Omental fat pad (tissue), 4 donors: ENCODE measurements around the gene SMG6. TPM values are rescaled to one million over a fixed set of nuclear protein-coding genes. Genes with fewer than 3 reads are reported as not detected.

Experiments used
- ATAC-seq: fragments of 150-250 bp; one replicate; pipeline ENCODE4 v1.9.1; 2016; ENCODE audit warnings: mild to moderate bottlenecking, moderate library complexity; ENCODE audit not compliant: low FRiP score
- DNase-seq: peaks from one replicate; pipeline ENCODE4 v3.0.0-alpha.2; 2019; ENCODE audit warnings: low spot score
- CTCF ChIP-seq, 3 donors: fragments of 450-650 bp; IDR thresholded peaks; one replicate each; pipeline ENCODE4 v1.5.1; 2016 to 2017; ENCODE audit warnings: antibody characterized with exemption in 3 of 3, mild to moderate bottlenecking in 3 of 3, moderate library complexity in 2 of 3
- total RNA-seq, 4 donors: library from RNA; depleted of rRNA; stranded (reverse); fragments of >200 nt; gene quantifications; one replicate each; pipeline ENCODE4 v1.1.0, GENCODE V29; 2016

SMG6 gene
- 10 to 100 TPM; 19.1 to 36.1 (median 25.1) TPM for total RNA-seq

GRCh38 chr17:2303204-2304188 lies at the start of gene SMG6, which contains the start of gene SRR:
SMG6 (minus strand) TSS chr17:2303785; CDS start chr17:2303720, 65 bp downstream.
SRR (plus strand) TSS chr17:2303950; CDS start chr17:2315561, 11,611 bp downstream.
- TF ChIP-seq CTCF (IDR thresholded peaks at IDR 0.05) = no peak
- DNase-seq (peak; percentile 74), ATAC-seq (peak; percentile 95)

DNA sequence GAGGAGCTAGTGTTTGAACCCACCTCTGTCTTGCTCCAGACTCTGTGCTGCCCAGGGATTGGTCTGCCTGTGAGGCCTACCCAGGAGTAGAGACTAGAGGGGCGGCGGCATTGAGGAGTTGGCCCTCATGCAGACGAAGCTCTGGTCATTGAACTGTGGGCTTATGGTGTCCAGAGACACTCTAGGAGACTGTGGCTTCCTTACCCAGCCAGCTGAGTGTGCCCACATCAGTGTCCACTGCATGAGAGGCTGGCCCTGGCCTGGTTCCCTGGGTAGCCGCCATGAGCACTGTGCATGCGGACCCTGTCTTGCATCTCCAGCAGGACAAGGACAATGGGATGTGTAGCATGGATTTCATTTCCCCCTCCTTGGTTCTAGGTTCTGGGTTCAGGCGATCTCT lies 47.7 kb upstream of the SMG6 start:
- no peak for TF ChIP-seq CTCF (IDR thresholded peaks at IDR 0.05)
- DNase-seq = no peak
- ATAC-seq = no peak

- DNase-seq = no peak
- no peak for TF ChIP-seq CTCF (IDR thresholded peaks at IDR 0.05)
- ATAC-seq = peak; percentile 77
Measured at GRCh38 chr17:2347805-2348685, 44.5 kb upstream of the SMG6 start.

DNA sequence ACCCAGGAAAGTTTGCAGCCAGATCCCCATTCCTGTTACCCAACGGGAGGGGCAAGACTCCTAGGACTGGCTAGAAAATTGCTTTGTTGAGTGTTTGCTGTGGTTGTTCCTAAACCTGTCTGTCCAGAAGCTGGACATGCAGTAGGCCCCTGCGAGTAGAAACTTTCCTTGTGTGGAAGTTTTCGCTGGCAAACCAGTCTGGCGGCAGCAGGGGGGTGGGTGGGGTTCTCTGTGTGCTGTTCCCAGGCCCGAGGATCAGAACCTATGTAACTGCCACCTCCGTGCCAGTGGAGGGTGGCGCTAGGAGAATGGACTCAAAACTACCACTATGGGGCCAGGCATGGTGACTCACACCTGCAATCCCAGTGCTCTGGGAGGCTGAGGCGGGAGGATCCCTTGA lies 42.9 kb upstream of the SMG6 start:
- ATAC-seq (no peak), DNase-seq (no peak)

DNA sequence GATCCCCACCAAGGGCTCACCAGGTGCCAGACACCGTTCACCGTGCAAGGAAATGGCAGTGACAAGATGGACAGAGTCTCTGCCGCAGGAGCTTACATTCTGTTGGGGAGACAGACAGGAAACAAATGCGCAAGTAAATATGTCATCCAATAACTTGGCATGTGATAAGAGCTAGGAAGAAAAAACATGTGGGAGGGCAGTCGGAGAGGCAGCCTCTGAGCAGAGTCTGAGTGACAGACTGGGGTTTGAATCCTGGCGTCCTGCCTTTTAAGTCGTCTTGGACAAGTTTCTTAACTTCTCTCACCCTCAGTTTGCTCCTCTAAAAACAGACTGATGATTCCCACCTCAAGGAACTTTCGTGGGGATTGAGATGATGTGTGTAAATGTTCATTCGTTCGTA lies 40.9 kb upstream of the SMG6 start:
- DNase-seq (no peak), ATAC-seq (no peak)
- no peak for TF ChIP-seq CTCF (IDR thresholded peaks at IDR 0.05)

More for the DNA sequence above, 42.9 kb upstream of the SMG6 start:
- no peak for TF ChIP-seq CTCF (IDR thresholded peaks at IDR 0.05)

GRCh38 chr17:2343421-2343820 lies 39.8 kb upstream of the SMG6 start:
- TF ChIP-seq CTCF (IDR thresholded peaks at IDR 0.05) = no peak
- no peak for ATAC-seq
- no peak for DNase-seq
